B cell (primary cell): ENCODE data around the gene PCSK9. TPM values are rescaled to one million over a fixed set of nuclear protein-coding genes. Genes with fewer than 3 reads are reported as not detected.

Source experiments
- ATAC-seq: fragments of 200-7000 bp; cut with Tn5 transposase; one replicate; pipeline ENCODE4 v1.10.0; 2021; ENCODE audit warnings: low read depth, mild to moderate bottlenecking, moderate number of reproducible peaks, moderate library complexity
- CTCF ChIA-PET: fragments of 350-600 bp; sonication (Branson Sonifier 250); formaldehyde crosslinking; loops from one replicate; lab custom pipeline; 2021; ENCODE audit warnings: antibody characterized with exemption, inconsistent platforms; lab: Charles Lee
- POLR2A ChIA-PET: fragments of 350-600 bp; sonication (Branson Sonifier 250); formaldehyde crosslinking; loops from one replicate; lab custom pipeline; 2021; ENCODE audit warnings: antibody characterized with exemption; lab: Charles Lee
- DNase-seq: peaks from one replicate; pipeline ENCODE4 v3.0.0; 2013
- H2AFZ ChIP-seq: 2 replicates; pipeline ENCODE4 v1.6.1; 2012; ENCODE audit warnings: mild to moderate bottlenecking, low read depth, low read length; ENCODE audit not compliant: insufficient read depth, poor library complexity, severe bottlenecking
- H3K27ac ChIP-seq, 2 donors: 1 replicate in 1 of 2; 2 replicates in 1 of 2; pipeline ENCODE4 v1.5.1; 2012 to 2013; ENCODE audit warnings: low read length in 2 of 2, mild to moderate bottlenecking in 2 of 2, moderate library complexity in 1 of 2
- H3K27me3 ChIP-seq, 4 experiments: fragments of 200-600 bp in 1 of 4; sonication (generic) in 1 of 4; replicated peaks in 1 of 4; 1 replicate in 2 of 4; 2 replicates in 2 of 4; pipeline versions ENCODE4 v1.6.1 to v1.7.0; 2013 to 2016; ENCODE audit warnings: low read length in 3 of 4, mild to moderate bottlenecking in 2 of 4, mixed read lengths in 1 of 4, moderate library complexity in 1 of 4; ENCODE audit not compliant: insufficient read depth in 4 of 4, control insufficient read depth in 3 of 4; ENCODE audit errors: control extremely low read depth in 1 of 4
- H3K36me3 ChIP-seq, 2 experiments: replicated peaks in 1 of 2; 1 replicate in 1 of 2; 2 replicates in 1 of 2; pipeline versions ENCODE4 v1.6.1 to v1.7.1; 2013; ENCODE audit warnings: low read length in 1 of 2; ENCODE audit not compliant: insufficient read depth in 2 of 2, control insufficient read depth in 1 of 2; ENCODE audit errors: control extremely low read depth in 1 of 2, extremely low read depth in 1 of 2
- H3K4me1 ChIP-seq, 2 donors: fragments of 200-600 bp in 1 of 2; sonication (generic) in 1 of 2; 1 replicate in 1 of 2; 2 replicates in 1 of 2; pipeline versions ENCODE4 v1.5.1 to v1.6.1; 2013 to 2017; ENCODE audit warnings: low read length in 2 of 2; ENCODE audit not compliant: control insufficient read depth in 2 of 2, insufficient read depth in 2 of 2
- H3K4me2 ChIP-seq: replicated peaks from 2 replicates; pipeline ENCODE3; 2012; ENCODE audit warnings: mild to moderate bottlenecking, low read depth, low read length; ENCODE audit not compliant: poor library complexity, severe bottlenecking
- H3K4me3 ChIP-seq, 5 experiments: fragments of 200-600 bp in 1 of 5; sonication (generic) in 1 of 5; 1 replicate in 3 of 5; 2 replicates in 2 of 5; pipeline versions ENCODE4 v1.5.1 to v1.7.0; 2011 to 2016; ENCODE audit warnings: low read length in 4 of 5, mild to moderate bottlenecking in 4 of 5, low read depth in 2 of 5, control low read depth in 1 of 5, moderate library complexity in 1 of 5; ENCODE audit not compliant: insufficient read depth in 1 of 5; ENCODE audit errors: control extremely low read depth in 1 of 5, extremely low read depth in 1 of 5
- H3K79me2 ChIP-seq: fragments of 200-600 bp; sonication (generic); one replicate; pipeline ENCODE4 v1.6.0; 2016; ENCODE audit warnings: low read length; ENCODE audit not compliant: control insufficient read depth, insufficient read depth
- H3K9ac ChIP-seq: fragments of 200-600 bp; sonication (generic); 2 replicates; pipeline ENCODE4 v1.6.1; 2017; ENCODE audit warnings: mild to moderate bottlenecking, low read length, moderate library complexity
- H3K9me3 ChIP-seq, 3 donors: one replicate each; pipeline versions ENCODE4 v1.6.1 to v1.7.1; 2013; ENCODE audit warnings: low read length in 2 of 3; ENCODE audit not compliant: control insufficient read depth in 2 of 3, insufficient read depth in 1 of 3; ENCODE audit errors: control extremely low read depth in 1 of 3
- H4K20me1 ChIP-seq: 2 replicates; pipeline ENCODE4 v1.6.0; 2012; ENCODE audit warnings: mild to moderate bottlenecking, low read length; ENCODE audit not compliant: insufficient read depth, control insufficient read depth, poor library complexity, severe bottlenecking
- H3K27ac Mint-ChIP-seq: one replicate; pipeline ENCODE4 v1.8.0; 2021; ENCODE audit warnings: mixed read lengths
- H3K27me3 Mint-ChIP-seq: one replicate; pipeline ENCODE4 v1.8.0; 2021; ENCODE audit warnings: mixed read lengths
- H3K4me1 Mint-ChIP-seq: one replicate; pipeline ENCODE4 v1.8.0; 2021; ENCODE audit warnings: mixed read lengths
- H3K4me3 Mint-ChIP-seq: one replicate; pipeline ENCODE4 v1.8.0; 2021; ENCODE audit warnings: mixed read lengths
- H3K9me3 Mint-ChIP-seq: one replicate; pipeline ENCODE4 v1.8.0; 2022; ENCODE audit warnings: mixed read lengths; ENCODE audit not compliant: insufficient read depth
- EZH2 ChIP-seq: IDR thresholded peaks from 2 replicates; pipeline ENCODE4 v1.6.1; 2012; ENCODE audit warnings: borderline replicate concordance, low read depth, mild to moderate bottlenecking, moderate library complexity, low read length; ENCODE audit not compliant: insufficient read depth, poor library complexity, severe bottlenecking
- WGBS: methylation state at CpG from one replicate; pipeline ENCODE4 v1.1.5; 2013; ENCODE audit warnings: missing lambda C conversion rate; ENCODE audit not compliant: insufficient coverage; 5-methylcytosine and 5-hydroxymethylcytosine counted together
- intact Hi-C: fragments of 100-400 bp; cut with micrococcal nuclease; formaldehyde crosslinking; loops from one replicate; pipeline ENCODE4 v1.10.0; 2022
- polyA plus RNA-seq: library from polyadenylated mRNA; depleted of rRNA; stranded (reverse); fragments of >200 nt; gene quantifications from 2 replicates; pipeline ENCODE4 v1.2.3, GENCODE V29; 2012
- total RNA-seq, 2 donors: library from RNA; stranded (reverse); fragments of 120-200 nt in 1 of 2; gene quantifications; 1 replicate in 1 of 2; 2 replicates in 1 of 2; pipeline versions ENCODE4 v1.2.3 to v1.2.4, GENCODE V29; 2013 to 2022
- TF ChIP-seq, protein P1 (sequence below): fragments of 200-600 bp; IDR thresholded peaks from one replicate; pipeline ENCODE4 v1.8.0; 2022; ENCODE audit warnings: antibody characterized with exemption, mild to moderate bottlenecking

Gene PCSK9
- total and polyA plus RNA-seq, 2 donors (not counting 1 experiment from before 2014, with no cell fraction given) = not detected

DNA sequence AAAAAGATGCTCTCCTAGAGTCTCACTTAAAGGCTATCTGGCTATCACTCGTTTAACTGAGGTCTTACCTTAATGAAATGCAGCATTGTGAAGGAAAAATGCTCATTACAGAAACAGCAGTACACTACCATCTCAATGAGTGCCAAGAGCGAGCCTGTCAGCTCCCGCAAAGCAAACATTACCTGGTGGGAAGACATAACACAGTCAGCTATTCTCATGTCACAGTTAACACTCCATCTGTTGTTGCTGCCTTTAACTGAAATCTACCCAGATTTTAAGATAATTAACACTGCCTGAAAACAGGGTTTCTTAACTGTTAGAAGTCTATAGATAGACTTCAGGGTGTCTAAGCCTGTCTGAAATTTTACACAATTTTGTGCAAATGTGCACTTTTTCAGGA is 39.1 kb downstream of the PCSK9 start:
- no peak for TF ChIP-seq EZH2
- TF ChIP-seq, protein P1, sequence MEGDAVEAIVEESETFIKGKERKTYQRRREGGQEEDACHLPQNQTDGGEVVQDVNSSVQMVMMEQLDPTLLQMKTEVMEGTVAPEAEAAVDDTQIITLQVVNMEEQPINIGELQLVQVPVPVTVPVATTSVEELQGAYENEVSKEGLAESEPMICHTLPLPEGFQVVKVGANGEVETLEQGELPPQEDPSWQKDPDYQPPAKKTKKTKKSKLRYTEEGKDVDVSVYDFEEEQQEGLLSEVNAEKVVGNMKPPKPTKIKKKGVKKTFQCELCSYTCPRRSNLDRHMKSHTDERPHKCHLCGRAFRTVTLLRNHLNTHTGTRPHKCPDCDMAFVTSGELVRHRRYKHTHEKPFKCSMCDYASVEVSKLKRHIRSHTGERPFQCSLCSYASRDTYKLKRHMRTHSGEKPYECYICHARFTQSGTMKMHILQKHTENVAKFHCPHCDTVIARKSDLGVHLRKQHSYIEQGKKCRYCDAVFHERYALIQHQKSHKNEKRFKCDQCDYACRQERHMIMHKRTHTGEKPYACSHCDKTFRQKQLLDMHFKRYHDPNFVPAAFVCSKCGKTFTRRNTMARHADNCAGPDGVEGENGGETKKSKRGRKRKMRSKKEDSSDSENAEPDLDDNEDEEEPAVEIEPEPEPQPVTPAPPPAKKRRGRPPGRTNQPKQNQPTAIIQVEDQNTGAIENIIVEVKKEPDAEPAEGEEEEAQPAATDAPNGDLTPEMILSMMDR = no peak
- Histone ChIP-seq H3K27me3 (no peaks in the 10 kb centered on the region), H4K20me1 (no peaks in the 10 kb centered on the region), H3K9ac (no peak overlapping the region), H3K4me3 (no peak overlapping the region), H2AFZ (no peak overlapping the region), H3K4me1 (no peaks in the 10 kb centered on the region), H3K4me2 (no peak overlapping the region), H3K79me2 (no peaks in the 10 kb centered on the region), H3K9me3 (no peaks in the 10 kb centered on the region), H3K27ac (no peak overlapping the region), H3K36me3 (peaks cover 8 to 94% of the 10 kb centered on the region in 2 experiments)
- Mint-ChIP-seq H3K4me3 (no peak overlapping the region), H3K27me3 (no peaks in the 10 kb centered on the region), H3K9me3 (no peaks in the 10 kb centered on the region), H3K27ac (no peak overlapping the region), H3K4me1 (no peaks in the 10 kb centered on the region)
- POLR2A ChIA-PET = no interaction called here
- ATAC-seq (no peak), DNase-seq (no peak)
- CTCF ChIA-PET = interaction anchor here (1.2 kb wide), 1 partner anchor 199 kb away, joined by 3 read pairs; no protein-coding TSS in a partner anchor
- intact Hi-C loops = no loop called here
- WGBS = 100% methylated on average over 2 of the region's 3 CpGs

DNA sequence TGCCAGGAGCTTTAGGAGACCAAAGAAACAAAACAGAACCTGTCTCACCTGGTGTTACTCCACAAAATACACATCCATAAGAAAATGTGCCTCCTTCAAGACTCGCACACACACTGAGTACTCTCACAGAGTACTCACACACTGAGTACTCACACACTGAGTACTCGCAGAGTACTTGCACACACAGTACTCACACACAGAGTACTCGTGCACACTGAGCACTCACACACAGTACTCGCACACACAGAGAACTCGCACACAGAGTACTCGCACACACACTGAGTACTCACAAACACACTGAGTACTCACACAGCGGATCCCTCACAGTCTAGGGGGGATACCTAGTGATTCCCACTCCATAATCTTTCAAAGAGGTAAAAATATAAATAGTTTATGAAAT is 40.3 kb downstream of the PCSK9 start:
- TF ChIP-seq, protein P1 = no peak
- TF ChIP-seq EZH2 = no peak
- intact Hi-C loops = no loop called here
- peaks cover 8 to 97% of the 10 kb centered on the region in 2 experiments for H3K36me3 ChIP-seq
- ATAC-seq (no peak), DNase-seq (no peak)
- H4K20me1 ChIP-seq = no peaks in the 10 kb centered on the region
- no peaks in the 10 kb centered on the region for H3K27me3 ChIP-seq
- H3K4me1 Mint-ChIP-seq = no peaks in the 10 kb centered on the region
- 94% methylated on average over 5 of the region's 7 CpGs for WGBS
- no peak overlapping the region for H3K4me2 ChIP-seq
- H3K9me3 ChIP-seq = no peaks in the 10 kb centered on the region
- H3K4me1 ChIP-seq = no peaks in the 10 kb centered on the region
- ChIA-PET POLR2A (no interaction called here), CTCF (interaction anchor here (1.2 kb wide), 1 partner anchor 198 kb away, joined by 3 read pairs; no protein-coding TSS in a partner anchor)
- H3K4me3 ChIP-seq = no peak overlapping the region
- H2AFZ ChIP-seq = no peak overlapping the region
- H3K9ac ChIP-seq = no peak overlapping the region
- H3K27ac Mint-ChIP-seq = no peak overlapping the region
- H3K27me3 Mint-ChIP-seq = no peaks in the 10 kb centered on the region
- no peak overlapping the region for H3K4me3 Mint-ChIP-seq
- H3K9me3 Mint-ChIP-seq = no peaks in the 10 kb centered on the region
- H3K79me2 ChIP-seq = no peaks in the 10 kb centered on the region
- H3K27ac ChIP-seq = no peak overlapping the region
